Gastroesophageal sphincter (tissue), 3 donors: ENCODE results near the gene ASIC4.

ENCODE experiments used
- CTCF ChIP-seq, 4 experiments: fragments of 200-600 bp in 2 of 4; fragments of 450-650 bp in 2 of 4; sonication (generic) in 1 of 4; IDR thresholded peaks; one replicate each; pipeline ENCODE4 v1.5.1; 2017 to 2019; ENCODE audit warnings: antibody characterized with exemption in 4 of 4, mild to moderate bottlenecking in 2 of 4, moderate library complexity in 2 of 4
- POLR2A ChIP-seq, 2 donors: fragments of 450-650 bp; IDR thresholded peaks; one replicate each; pipeline ENCODE4 v1.6.1; 2017; ENCODE audit warnings: antibody characterized with exemption in 2 of 2, mild to moderate bottlenecking in 2 of 2, moderate library complexity in 1 of 2
- POLR2AphosphoS5 ChIP-seq: sonication (generic); formaldehyde crosslinking; IDR thresholded peaks from one replicate; pipeline ENCODE4 v1.6.1; 2017; ENCODE audit warnings: antibody characterized with exemption

DNA sequence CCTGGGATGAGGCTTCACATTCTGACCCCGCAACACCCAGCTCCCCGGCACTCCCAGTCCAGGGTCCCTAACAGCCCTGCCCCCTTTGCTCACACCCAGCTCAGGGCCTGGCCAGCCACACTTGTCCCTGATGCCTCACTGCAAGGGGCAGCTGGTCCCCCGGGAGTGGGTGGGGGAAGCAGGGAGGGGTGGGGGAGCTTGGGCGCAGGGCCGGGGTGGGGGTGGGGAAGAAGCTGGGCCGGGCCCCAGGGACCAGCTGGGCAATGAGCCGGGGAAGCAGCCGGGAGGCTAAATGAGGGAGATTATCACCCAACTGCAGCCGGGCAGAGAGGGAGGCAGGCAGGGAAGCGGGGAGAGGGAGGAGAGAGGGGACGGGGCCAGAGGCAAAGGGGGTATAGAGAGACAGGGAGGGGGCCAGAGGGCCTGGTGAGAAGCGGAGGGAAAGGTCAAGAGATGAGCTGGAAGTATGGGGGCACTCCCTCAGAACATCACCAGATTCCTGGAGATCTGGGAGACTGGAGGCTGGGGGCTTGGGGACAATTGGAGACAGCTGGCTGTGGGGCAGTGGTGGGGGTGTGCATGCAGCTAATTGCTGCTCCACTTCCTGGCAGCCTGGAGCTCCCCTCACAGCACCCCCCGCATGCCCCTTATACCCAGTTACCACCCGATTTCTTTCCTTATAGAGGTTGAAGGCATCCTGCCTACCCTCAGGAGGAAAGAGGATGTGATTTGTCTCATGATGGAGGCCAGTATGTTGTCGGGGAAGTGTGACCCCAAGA, 2.5 kb upstream of the ASIC4 start:
- TF ChIP-seq CTCF (IDR thresholded peaks at IDR 0.05) (no peak), POLR2A (IDR thresholded peaks at IDR 0.05) (no peak), POLR2AphosphoS5 (no peak)
